Mammary epithelial cell (primary cell): ENCODE data around the gene CDC25B.

Experiments
- EZH2 ChIP-seq: IDR thresholded peaks from 2 replicates; pipeline ENCODE4 v1.6.1; 2012; ENCODE audit warnings: low read length, inconsistent platforms, borderline replicate concordance
- TF ChIP-seq, protein P1 (sequence below), 2 donors: IDR thresholded peaks in 1 of 2; conservative IDR thresholded peaks in 1 of 2; 2 replicates each; pipeline ENCODE4 v1.5.1; 2011 to 2012; ENCODE audit warnings: inconsistent platforms in 2 of 2, low read length in 2 of 2, mild to moderate bottlenecking in 2 of 2, control low read depth in 1 of 2, low read depth in 1 of 2; ENCODE audit not compliant: insufficient read depth in 1 of 2; ENCODE audit errors: extremely low read depth in 1 of 2

DNA sequence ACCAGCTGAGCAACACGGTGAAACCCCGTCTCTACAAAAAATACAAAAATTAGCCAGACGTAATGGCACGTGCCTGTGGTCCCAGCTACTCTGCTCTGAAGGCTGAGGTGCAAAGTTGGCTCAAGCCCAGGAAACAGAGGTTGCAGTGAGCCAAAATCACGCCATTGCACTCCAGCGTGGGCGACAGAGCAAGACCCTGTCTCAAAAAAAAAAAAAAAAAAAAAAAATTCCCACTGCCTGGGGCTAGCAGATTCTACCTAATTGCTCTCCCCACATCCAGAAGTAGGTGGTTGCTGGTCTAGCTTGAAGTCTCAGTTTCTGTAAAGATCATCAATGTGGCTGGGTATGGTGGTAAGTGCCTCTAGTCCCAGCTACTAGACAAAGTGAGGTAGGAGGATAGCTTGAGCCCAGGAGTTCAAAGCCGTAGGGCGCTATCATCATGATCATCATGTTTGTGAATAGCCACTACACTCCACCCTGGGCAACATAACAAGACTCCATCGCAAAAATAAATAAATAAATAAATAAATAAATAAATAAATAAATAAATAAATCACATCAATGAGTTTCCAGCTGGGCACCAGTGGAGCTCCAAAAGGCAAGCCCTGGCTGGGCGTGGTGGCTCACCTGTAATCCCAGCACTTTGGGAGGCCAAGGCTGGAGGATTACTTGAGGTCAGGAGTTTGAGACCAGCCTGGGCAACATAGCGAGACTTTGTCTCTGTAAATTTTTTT, 17.9 kb downstream of the CDC25B start:
- TF ChIP-seq, protein P1, sequence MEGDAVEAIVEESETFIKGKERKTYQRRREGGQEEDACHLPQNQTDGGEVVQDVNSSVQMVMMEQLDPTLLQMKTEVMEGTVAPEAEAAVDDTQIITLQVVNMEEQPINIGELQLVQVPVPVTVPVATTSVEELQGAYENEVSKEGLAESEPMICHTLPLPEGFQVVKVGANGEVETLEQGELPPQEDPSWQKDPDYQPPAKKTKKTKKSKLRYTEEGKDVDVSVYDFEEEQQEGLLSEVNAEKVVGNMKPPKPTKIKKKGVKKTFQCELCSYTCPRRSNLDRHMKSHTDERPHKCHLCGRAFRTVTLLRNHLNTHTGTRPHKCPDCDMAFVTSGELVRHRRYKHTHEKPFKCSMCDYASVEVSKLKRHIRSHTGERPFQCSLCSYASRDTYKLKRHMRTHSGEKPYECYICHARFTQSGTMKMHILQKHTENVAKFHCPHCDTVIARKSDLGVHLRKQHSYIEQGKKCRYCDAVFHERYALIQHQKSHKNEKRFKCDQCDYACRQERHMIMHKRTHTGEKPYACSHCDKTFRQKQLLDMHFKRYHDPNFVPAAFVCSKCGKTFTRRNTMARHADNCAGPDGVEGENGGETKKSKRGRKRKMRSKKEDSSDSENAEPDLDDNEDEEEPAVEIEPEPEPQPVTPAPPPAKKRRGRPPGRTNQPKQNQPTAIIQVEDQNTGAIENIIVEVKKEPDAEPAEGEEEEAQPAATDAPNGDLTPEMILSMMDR (conservative IDR thresholded peaks at IDR 0.05 in 1 of 2, IDR thresholded peaks at IDR 0.05 in 1 of 2; ENCODE audit: extremely low read depth in 1 of 2, insufficient read depth in 1 of 2, low read depth in 1 of 2, low read length in 2 of 2) = no peak
- no peak for TF ChIP-seq EZH2
